Measurements from ENCODE around the gene MEF2C. TPM values are rescaled to one million over a fixed set of nuclear protein-coding genes. Genes with fewer than 3 reads are reported as not detected.

Gene MEF2C
- total RNA-seq, 1 experiment from 2014 or later = 1.7 TPM

- TF ChIP-seq ARID4B (CRISPR knock-in tag; IDR thresholded peaks at IDR 0.05; ENCODE audit: borderline replicate concordance) = no peak
- TF ChIP-seq ZNF219 (CRISPR knock-in tag; IDR thresholded peaks at IDR 0.05; ENCODE audit: borderline replicate concordance) = no peak
- TF ChIP-seq USF2 (CRISPR knock-in tag; IDR thresholded peaks at IDR 0.05) = no peak
- TF ChIP-seq FOXK1 (CRISPR knock-in tag; IDR thresholded peaks at IDR 0.05) = no peak
- no peak for TF ChIP-seq ZBTB21 (CRISPR knock-in tag; IDR thresholded peaks at IDR 0.05; ENCODE audit: borderline replicate concordance)
- TF ChIP-seq HMGA2 (CRISPR knock-in tag; IDR thresholded peaks at IDR 0.05) = no peak
- TF ChIP-seq FOXJ3 (CRISPR knock-in tag; IDR thresholded peaks at IDR 0.05; ENCODE audit: borderline replicate concordance) = no peak
- TF ChIP-seq NFYB (CRISPR knock-in tag; conservative IDR thresholded peaks at IDR 0.05; ENCODE audit: low read depth) = no peak
- TF ChIP-seq ZMAT4 (CRISPR knock-in tag; IDR thresholded peaks at IDR 0.05) = no peak
Measured at GRCh38 chr5:88772047-88772446, 110.9 kb downstream of the MEF2C start (continued).

GRCh38 chr5:88770276-88771257 is 112.4 kb downstream of the MEF2C start:
- Mint-ChIP-seq H3K27ac (no peak overlapping the region), H3K4me3 (no peak overlapping the region), H3K4me1 (no peaks in the 10 kb centered on the region), H3K36me3 (no peaks in the 10 kb centered on the region), H3K27me3 (ENCODE audit: low read depth) (no peaks in the 10 kb centered on the region), H3K9me3 (peaks cover 8% of the 10 kb centered on the region)
- ChIA-PET CTCF (no interaction called here), POLR2A (no interaction called here)
- no peak for DNase-seq (ENCODE audit: low spot score)
- no peak for ATAC-seq
- no peak for TF ChIP-seq ATF6 (CRISPR knock-in tag; IDR thresholded peaks at IDR 0.05)
- no peak for TF ChIP-seq OVOL2 (CRISPR knock-in tag; IDR thresholded peaks at IDR 0.05; ENCODE audit: borderline replicate concordance)
- no peak for TF ChIP-seq ZNF219 (CRISPR knock-in tag; IDR thresholded peaks at IDR 0.05; ENCODE audit: borderline replicate concordance)
- no peak for TF ChIP-seq ZSCAN18 (CRISPR knock-in tag; IDR thresholded peaks at IDR 0.05)
- no peak for TF ChIP-seq ZNF532 (CRISPR knock-in tag; IDR thresholded peaks at IDR 0.05; ENCODE audit: borderline replicate concordance)
- TF ChIP-seq ELF4 (CRISPR knock-in tag; IDR thresholded peaks at IDR 0.05; ENCODE audit: low read depth) = no peak
- no peak for TF ChIP-seq ATF2 (CRISPR knock-in tag; IDR thresholded peaks at IDR 0.05; ENCODE audit: borderline replicate concordance, low read depth)
- TF ChIP-seq ATF3 (CRISPR knock-in tag; conservative IDR thresholded peaks at IDR 0.05) = no peak
- no peak for TF ChIP-seq TEAD1 (CRISPR knock-in tag; IDR thresholded peaks at IDR 0.05)
- no peak for TF ChIP-seq ZNF121 (CRISPR knock-in tag; IDR thresholded peaks at IDR 0.05)
- no peak for TF ChIP-seq KAT7 (CRISPR knock-in tag; IDR thresholded peaks at IDR 0.05; ENCODE audit: borderline replicate concordance)
